ENCODE measurements around the gene CSK.

DNA sequence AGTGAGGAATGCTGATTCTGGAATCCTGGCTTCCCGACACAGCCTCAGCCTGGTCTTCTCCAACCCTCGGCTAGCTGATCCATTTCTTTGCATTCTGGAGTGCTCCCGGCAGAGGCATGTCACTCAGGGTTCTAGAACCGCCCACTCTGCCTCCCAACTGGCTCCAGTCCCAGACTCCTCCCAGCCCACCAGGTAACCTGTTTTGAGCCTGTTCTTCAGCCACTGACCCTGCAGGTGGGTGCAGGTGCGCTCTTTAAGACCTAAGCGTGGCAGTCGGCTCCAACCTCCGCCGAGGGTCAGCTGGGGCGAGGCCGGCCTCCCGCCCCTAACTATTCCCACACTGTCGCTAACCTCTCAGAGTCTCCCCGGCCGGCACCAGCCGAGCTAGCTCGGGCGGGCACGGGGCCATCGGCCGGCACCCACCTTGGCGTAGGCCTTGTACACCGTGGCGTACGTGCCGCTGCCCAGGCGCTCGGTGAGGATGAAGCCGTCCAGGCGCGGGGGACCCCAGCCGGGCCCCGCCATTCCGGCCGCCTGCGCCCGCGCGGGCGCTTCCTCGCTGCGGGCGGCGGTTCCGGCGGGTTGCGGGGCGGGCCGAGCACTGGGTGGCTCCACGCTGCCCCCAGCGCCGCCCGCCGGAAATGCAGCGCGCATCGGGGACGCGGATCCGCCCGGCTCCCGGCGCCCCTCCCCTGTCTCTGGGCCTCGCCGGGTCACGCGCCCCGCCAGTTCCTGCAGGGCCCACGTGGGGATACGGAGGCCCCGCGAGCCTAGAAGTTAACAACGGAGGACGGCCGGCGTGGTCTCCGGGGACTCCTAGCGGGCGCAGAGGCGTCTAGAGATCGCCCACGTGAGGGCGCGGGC is 60.9 kb downstream of the CSK start, which contains the start of gene ULK3:
- no peak for TF ChIP-seq YY1 (IDR thresholded peaks at IDR 0.05; ENCODE audit: low read depth)
- TF ChIP-seq, protein P1, sequence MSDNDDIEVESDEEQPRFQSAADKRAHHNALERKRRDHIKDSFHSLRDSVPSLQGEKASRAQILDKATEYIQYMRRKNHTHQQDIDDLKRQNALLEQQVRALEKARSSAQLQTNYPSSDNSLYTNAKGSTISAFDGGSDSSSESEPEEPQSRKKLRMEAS (IDR thresholded peaks at IDR 0.05), result peak; percentile 96
- TF ChIP-seq CEBPB (IDR thresholded peaks at IDR 0.05), result no peak
- peak; percentile 82 for TF ChIP-seq NFIC (IDR thresholded peaks at IDR 0.05)
- TF ChIP-seq CREB1 (IDR thresholded peaks at IDR 0.05; ENCODE audit: low read depth), result no peak
- no peak for TF ChIP-seq FOXM1 (IDR thresholded peaks at IDR 0.05; ENCODE audit: borderline replicate concordance, low read depth)
- TF ChIP-seq, protein P2, sequence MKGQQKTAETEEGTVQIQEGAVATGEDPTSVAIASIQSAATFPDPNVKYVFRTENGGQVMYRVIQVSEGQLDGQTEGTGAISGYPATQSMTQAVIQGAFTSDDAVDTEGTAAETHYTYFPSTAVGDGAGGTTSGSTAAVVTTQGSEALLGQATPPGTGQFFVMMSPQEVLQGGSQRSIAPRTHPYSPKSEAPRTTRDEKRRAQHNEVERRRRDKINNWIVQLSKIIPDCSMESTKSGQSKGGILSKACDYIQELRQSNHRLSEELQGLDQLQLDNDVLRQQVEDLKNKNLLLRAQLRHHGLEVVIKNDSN (IDR thresholded peaks at IDR 0.05), result peak; percentile 89
- TF ChIP-seq TCF12 (IDR thresholded peaks at IDR 0.05; ENCODE audit: low read depth), result peak; percentile 69
